GM13977 (cell line): ENCODE data around the gene GLB1L2.

Experiments used
- DNase-seq: peaks from one replicate; pipeline ENCODE4 v3.0.0; 2012; ENCODE audit warnings: low spot score
- in situ Hi-C: fragments of 300-500 bp; cut with MboI; formaldehyde crosslinking; loops from one replicate; pipeline ENCODE4 v1.12.0; 2022; ENCODE audit warnings: low sequenced_read_pairs, low pct_unique_long_range_greater_than_20kb, mixed read lengths, inconsistent platforms; ENCODE audit not compliant: unreplicated experiment
- TF ChIP-seq, protein P1 (sequence below): IDR thresholded peaks from 2 replicates; pipeline ENCODE4 v1.5.1; 2012; ENCODE audit warnings: mild to moderate bottlenecking, control low read depth; ENCODE audit not compliant: insufficient read depth; ENCODE audit errors: extremely low read depth, missing control alignments

Gene GLB1L2

DNA sequence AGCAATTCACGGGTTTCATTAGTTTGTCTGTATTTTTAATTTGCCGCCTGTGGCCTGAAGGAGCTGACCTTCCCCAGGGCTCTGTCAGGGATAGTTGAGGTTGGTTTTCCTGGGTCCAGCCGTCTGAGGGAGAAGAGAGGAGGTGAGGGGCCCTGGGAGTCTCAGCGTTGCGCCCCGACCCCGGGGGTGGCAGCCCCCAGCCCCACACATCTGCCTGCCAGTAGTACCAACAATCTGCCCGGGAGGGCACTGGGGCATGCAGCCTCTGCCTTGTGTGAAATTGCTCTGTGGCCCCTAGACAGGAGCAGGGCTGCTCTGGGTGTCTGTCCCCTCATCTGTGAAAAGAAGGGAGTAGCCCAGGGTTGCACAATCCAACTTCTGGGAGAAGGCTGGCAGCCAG lies 73.6 kb downstream of the GLB1L2 start:
- in situ Hi-C loops: no loop called here
- TF ChIP-seq, protein P1, sequence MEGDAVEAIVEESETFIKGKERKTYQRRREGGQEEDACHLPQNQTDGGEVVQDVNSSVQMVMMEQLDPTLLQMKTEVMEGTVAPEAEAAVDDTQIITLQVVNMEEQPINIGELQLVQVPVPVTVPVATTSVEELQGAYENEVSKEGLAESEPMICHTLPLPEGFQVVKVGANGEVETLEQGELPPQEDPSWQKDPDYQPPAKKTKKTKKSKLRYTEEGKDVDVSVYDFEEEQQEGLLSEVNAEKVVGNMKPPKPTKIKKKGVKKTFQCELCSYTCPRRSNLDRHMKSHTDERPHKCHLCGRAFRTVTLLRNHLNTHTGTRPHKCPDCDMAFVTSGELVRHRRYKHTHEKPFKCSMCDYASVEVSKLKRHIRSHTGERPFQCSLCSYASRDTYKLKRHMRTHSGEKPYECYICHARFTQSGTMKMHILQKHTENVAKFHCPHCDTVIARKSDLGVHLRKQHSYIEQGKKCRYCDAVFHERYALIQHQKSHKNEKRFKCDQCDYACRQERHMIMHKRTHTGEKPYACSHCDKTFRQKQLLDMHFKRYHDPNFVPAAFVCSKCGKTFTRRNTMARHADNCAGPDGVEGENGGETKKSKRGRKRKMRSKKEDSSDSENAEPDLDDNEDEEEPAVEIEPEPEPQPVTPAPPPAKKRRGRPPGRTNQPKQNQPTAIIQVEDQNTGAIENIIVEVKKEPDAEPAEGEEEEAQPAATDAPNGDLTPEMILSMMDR: no peak
- DNase-seq: no peak

DNA sequence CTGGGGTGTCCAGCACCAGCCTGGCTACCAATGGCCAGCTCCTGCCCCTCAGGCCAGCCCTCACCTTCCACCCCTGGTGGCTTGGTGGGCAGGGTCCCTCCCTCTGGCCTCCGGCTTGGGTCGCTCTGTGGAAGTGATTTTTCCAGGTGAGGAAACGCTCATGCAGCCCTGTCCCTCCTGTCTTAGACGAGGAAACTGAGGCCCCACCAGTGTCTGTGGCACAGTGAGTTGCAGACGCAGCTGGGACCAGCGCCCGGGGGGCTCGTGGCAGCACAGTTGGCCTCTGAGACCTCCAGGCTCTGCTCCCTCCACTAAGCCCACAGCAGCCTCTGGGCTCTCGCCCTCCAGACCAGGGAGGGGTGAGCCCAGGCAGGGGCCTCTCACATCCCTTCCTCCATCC lies 74.1 kb downstream of the GLB1L2 start:
- TF ChIP-seq, protein P1: no peak
- no peak for DNase-seq

DNA sequence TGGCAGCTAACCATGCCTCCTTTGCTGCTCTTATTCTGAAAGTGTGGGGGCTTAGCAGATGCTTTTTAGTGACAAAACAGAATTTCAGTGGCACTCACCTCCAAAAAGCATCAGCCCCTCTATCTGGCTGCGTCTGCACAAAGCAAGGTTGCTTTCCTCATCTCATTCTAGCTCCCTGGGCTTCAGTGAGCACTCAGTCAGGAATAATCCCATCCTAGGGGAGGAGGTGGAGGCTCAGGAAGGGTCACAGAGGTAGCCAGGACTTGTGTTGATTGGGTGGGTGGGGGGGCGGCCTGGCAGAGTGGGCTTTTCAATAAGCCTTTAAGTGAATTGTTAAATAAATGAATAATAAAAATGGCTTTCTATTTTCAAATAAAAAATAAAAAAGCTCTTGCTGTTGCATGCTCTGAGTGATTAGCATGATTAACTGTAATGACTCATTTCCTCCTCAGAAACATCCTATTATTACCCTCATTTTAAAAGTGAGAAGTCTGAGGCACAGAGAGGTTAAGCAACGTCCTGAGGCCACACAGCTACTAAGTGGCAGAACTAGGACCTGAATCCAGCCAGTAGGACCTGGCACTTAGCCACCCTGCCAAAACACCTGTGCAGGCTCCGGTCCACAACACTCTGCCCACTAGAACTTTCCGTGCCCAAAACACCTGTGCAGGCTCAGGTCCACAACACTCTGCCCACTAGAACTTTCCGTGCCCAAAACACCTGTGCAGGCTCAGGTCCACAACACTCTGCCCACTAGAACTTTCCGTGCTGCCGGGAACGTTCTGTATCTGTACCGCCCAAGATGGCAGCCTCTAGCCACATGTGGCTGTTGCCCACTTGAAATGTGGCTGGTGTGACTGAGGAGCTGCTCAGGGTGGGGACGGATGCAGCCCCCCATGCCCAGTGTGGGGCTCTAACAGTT lies 74.7 kb downstream of the GLB1L2 start:
- no peak for DNase-seq
- in situ Hi-C loops: no loop called here
- TF ChIP-seq, protein P1: no peak

More for the DNA sequence above, 74.1 kb downstream of the GLB1L2 start:
- in situ Hi-C loops: no loop called here

DNA sequence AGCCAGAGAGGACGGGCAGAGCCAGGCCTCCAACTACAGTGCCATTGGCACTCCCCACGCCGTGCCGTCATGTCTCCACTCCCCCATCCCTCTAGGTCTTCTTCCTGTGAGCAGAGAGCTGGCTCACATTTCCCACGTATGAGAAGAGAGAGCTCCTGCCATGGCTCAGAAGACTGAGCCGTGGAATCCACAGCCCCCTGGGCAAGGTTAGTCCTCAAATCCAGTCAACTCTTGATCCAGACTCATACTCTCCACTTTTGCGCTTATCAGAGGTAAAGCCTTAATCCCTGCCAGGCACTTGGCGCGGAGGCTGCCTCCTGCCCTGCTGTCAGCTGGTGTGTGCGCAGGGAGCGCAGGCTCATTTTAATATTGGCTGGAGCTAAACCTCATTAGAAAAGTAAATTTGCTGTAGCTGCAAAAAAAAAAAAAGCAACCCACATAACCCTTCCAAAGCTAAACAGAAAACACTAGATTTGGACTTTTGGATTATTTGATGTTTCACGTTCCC lies 75.6 kb downstream of the GLB1L2 start:
- TF ChIP-seq, protein P1: no peak
- DNase-seq: no peak
- in situ Hi-C loops: no loop called here

DNA sequence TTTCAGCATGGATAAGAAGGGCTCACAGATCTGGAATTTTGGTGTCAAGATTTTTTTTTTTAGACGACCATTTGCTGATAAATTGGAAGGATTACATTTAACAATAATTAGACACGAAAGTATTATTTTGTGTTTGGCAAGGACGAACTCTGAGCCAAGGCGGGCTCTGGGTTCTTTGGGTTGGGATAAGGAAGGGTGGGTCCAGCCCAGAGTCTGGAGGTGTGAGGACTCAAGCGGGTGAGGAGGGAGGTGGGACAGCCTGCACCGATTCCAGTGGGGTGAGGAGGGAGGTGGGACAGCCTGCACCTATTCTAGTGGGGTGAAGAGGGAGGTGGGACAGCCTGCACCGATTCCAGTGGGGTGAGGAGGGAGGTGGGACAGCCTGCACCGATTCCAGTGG lies 76.1 kb downstream of the GLB1L2 start:
- in situ Hi-C loops: no loop called here
- TF ChIP-seq, protein P1: no peak
- no peak for DNase-seq

DNA sequence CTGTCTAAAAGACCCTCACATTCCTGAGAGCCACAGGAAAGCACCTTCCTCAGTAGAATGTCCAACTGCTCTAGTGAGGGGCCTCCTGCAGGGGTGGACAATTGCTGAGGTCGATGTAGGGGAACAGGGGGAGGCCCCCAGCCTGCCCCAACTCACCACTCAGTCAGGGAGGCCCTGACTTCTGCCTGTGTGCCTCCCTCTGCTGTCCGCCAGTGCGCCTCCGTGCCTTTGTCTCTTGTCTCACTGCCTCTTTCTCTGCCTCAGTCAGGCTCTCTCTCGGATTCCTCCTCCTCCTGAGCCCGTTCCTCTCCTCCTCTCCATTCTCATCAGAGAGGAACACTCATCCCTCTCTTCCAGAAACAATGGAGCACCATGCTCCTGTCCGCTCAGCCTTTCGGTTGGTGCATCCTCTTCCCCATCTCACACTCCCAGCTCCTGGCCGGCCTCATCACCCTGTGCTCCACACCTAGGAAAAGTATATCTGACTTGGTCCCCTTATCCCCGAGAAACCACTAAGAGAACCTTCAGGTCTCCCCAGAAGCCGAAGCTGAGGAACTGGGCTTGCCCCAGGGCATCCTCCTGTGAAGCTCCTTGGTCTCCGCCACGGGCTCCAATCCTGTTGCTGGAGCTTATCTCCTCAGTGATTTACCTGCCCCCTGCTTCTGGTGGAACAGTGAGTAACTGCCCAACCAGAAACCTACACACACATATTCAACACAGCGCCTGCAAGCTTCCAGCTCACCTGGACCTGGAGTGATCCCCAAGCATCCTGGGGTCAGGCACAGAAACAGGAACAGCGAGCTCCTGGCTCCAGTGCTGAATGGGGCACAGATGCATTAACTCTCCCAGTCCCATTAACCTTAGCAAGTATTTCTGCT lies 78.0 kb downstream of the GLB1L2 start:
- in situ Hi-C loops: no loop called here
- DNase-seq: no peak
- TF ChIP-seq, protein P1: no peak
